ENCODE data around the gene SEL1L3.

SEL1L3 gene

GRCh38 chr4:25786497-25787065 lies 76.2 kb downstream of the SEL1L3 start:
- DNase-seq, result no peak

DNA sequence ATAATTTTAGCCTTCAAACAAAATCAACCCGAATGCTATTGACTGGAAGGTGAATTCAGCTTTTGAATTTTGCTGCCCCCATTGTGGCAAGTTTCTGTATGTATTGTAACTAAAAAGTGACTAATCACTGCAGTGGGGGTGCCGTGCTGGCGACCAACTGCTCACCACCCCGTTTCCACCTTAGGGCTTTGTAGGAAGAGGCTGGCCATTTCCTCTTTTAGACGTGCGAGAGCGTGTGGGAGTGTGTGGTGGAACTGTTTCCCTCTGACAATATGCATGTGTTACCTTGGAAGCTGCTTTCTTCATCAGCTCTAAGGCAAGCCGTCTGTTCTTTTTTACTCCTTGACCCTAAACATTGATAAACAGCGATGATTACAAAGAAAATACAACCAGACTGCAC lies 78.8 kb downstream of the SEL1L3 start:
- DNase-seq, result no peak

GRCh38 chr4:25783126-25783525 lies 79.7 kb downstream of the SEL1L3 start:
- DNase-seq, result no peak

DNA sequence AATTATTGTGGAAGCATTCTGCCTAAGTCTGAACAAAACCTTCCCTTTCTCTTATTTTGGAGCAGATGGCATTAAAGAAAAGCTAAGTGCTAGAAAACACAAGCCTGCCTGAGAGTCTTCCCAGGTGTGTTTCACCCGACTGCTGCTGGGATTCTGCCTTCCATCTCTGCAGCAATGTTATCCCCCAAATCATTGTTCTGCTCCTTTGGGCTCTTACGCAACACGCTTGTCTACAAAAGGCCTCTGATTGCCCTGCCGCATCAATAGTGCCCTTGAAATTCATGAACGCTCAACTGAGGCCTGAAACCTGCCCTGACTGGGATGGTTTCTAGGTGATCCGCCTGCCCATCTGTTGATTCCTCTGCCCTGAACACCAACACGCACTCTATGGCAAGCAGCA lies 80.3 kb downstream of the SEL1L3 start:
- no peak for DNase-seq

DNA sequence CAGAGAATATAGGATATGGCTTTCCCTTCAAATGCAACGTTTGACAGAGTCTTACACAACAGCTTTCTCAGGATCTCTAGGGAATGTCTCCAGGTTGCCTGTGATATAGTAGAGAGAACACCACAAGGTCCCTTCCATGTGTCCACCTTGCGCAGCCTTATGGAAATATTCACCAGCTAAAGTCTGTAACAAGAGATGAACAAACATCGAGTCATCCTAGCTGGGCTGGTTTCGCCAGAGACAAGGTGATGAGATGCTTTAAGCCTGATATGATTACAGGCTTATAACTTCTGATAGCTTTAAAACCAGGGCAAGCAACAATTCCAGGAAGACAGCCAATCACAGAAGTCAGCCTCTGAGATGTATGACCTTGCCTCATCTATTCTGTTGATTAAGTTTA lies 83.8 kb downstream of the SEL1L3 start:
- DNase-seq, result no peak

- no peak for DNase-seq
These were observed 86.0 kb downstream of the SEL1L3 start for GRCh38 chr4:25776795-25777194.

DNA sequence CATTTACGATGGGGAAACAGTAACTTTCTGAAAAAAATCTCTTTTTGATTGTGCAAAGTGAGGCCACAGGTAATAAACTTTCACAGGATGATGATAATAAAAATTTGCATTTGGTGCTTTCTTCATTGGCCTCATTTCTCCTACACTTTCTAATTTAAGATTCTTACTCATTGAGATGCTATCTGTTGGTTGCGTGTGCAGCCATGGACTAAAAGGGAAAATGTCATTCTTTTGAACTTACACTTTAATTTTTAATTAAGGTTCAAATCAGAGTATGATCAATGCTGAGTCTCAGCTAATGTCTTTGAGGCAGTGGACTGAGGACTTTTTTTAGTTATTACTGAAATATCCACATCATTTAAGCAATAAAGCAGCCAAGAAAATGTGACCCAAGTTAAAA lies 87.6 kb downstream of the SEL1L3 start:
- DNase-seq, result no peak

- DNase-seq, result no peak
These were observed 89.4 kb downstream of the SEL1L3 start for GRCh38 chr4:25773358-25773757.

GRCh38 chr4:25771672-25772071 lies 91.1 kb downstream of the SEL1L3 start:
- no peak for DNase-seq

- no peak for DNase-seq
These were observed 91.9 kb downstream of the SEL1L3 start for GRCh38 chr4:25770847-25771246.

GRCh38 chr4:25769251-25769650 lies 93.5 kb downstream of the SEL1L3 start:
- no peak for DNase-seq

- peak; percentile 78 to 84 for DNase-seq
These were observed 94.7 kb downstream of the SEL1L3 start for GRCh38 chr4:25767877-25768725.

- no peak for DNase-seq
These were observed 102.2 kb downstream of the SEL1L3 start for GRCh38 chr4:25760518-25761157.

DNA sequence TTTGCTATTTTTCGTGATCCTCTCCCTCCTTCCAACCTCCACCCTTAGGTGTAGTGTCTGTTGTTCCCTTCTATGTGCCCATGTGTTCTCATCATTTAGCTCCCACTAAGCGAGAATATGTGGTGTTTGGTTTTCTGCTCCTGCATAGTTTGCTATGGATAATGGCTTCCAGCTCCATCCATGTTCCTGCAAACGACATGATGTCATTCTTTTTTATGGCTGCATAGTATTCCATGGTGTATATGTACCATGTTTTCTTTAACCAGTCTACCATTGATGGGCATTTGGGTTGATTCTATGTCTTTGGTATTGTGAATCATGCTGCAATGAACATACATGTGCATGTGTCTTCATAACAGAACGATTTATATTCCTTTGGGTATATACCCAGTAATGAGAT lies 102.7 kb downstream of the SEL1L3 start:
- no peak for DNase-seq

GRCh38 chr4:25759101-25759500 lies 103.7 kb downstream of the SEL1L3 start:
- no peak for DNase-seq

DNA sequence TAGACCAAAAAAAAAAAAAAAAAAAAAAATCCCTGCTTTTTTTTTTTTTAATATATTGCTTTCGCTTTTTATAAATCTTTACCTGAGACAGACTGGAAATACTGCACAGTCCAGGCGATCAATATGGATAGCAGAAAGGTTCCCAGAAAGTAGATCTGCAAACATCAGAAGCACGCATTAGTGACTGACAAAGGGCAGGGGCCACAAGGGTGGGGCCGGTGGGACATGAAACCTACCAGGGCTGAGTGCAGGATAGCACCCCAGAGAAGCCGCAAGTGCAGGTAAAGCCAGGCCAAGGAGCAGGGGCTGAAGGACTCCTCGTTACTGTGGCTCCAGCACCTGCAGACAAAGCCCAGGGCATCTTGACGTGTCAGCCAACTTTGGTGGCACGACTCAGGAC lies 105.3 kb downstream of the SEL1L3 start:
- DNase-seq, result peak; percentile 34 to 44

DNA sequence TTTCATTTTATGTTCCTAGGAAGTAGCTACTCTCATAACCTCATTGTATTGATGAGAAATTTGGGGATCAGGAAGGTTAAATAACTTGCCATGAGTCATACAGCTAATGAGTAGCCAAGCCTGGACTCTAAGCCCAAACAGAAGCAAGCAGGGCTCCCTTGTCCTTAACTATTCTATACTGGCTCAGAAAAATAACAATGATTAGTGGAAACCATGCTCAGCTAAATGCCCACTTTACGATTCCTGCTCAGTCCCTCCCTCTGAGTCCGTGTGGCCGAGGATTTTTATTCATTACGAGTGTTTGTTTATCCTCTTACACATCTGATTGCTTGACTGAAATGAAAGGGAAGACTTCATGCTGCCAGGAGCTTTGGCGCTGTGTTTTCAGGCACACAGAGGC lies 106.3 kb downstream of the SEL1L3 start:
- peak; percentile 78 to 80 for DNase-seq

GRCh38 chr4:25755911-25756310 lies 106.9 kb downstream of the SEL1L3 start:
- peak in 1 of 2 experiments; percentile 76 for DNase-seq

DNA sequence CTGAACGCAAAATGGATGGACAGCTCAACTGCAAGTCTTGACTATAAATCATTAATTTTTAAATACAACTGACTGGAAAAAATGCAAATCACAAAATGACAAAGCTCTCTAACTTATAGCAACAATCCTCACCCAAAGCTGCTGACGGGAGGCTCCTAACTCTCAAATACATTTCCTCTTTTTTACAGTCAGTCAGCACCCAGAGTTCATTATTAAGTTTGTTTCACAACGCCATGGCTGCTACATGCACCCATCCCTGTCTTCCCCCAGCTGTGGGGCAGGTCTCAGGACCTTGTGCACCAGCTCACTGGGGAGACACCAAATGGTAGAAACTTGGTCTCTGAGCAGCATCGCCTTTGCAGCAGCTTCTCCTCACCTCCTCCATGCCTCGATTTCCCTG lies 109.5 kb downstream of the SEL1L3 start:
- no peak for DNase-seq

DNA sequence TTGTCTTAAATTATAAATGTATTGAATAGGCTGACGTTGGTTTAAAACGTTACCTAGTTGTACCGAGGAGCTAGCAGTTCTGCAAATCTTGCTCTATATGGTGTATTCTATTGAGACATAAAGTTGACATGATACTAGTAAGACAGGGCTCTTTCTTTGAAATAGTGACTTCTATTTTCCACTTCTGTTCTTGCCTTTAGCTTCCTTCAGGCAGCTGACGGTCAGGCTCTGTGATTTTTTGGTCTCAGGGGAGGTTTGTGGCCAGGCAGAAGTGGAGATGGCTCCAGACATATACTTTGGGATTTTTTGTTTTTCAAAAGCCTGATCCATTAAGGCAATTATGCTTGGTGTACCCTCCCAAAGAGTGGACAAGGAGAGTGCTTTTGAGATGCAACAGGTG lies 111.9 kb downstream of the SEL1L3 start:
- peak; percentile 93 to 98 for DNase-seq

- DNase-seq, result no peak
These were observed 113.5 kb downstream of the SEL1L3 start for GRCh38 chr4:25749150-25749794.

GRCh38 chr4:25743971-25744370 lies 118.8 kb downstream of the SEL1L3 start:
- DNase-seq, result no peak

DNA sequence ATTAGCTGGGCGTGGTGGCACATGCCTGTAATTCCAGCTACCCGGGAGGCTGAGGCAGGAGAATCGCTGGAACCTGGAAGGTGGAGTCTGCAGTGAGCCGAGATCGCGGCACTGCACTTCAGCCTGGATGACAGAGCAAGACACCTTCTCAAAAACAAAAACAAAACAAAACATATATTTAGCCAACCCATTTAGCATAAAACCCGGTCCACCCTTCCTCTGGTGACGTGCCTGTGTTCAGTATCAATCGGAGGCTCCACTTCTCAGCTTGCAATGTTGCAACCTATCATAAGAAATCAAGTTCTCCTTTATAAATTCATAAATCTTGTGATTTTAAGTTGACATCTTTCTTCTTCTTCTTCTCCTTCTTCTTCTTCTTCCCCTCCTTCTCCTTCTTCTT lies 133.2 kb downstream of the SEL1L3 start:
- DNase-seq, result no peak

GRCh38 chr4:25728886-25729285 lies 133.9 kb downstream of the SEL1L3 start:
- DNase-seq, result no peak
